Esophagus squamous epithelium (tissue), 4 donors: ENCODE data around the gene PLK1.

Experiments
- CTCF ChIP-seq, 6 experiments: fragments of 450-650 bp in 4 of 6; fragments of 200-600 bp in 2 of 6; sonication (generic) in 2 of 6; IDR thresholded peaks; one replicate each; pipeline ENCODE4 v1.5.1; 2016 to 2019; ENCODE audit warnings: antibody characterized with exemption in 6 of 6, mild to moderate bottlenecking in 4 of 6, moderate library complexity in 4 of 6
- POLR2A ChIP-seq, 4 donors: fragments of 450-650 bp; IDR thresholded peaks; one replicate each; pipeline ENCODE4 v1.6.1; 2017; ENCODE audit warnings: antibody characterized with exemption in 4 of 4, mild to moderate bottlenecking in 4 of 4, moderate library complexity in 3 of 4

GRCh38 chr16:23699100-23699499, 20.4 kb downstream of the PLK1 start:
- TF ChIP-seq POLR2A (IDR thresholded peaks at IDR 0.05) (no peak), CTCF (IDR thresholded peaks at IDR 0.05) (no peak)
